Neural crest cell (in vitro differentiated cells): ENCODE measurements around the gene DNTTIP2. TPM values are rescaled to one million over a fixed set of nuclear protein-coding genes. Genes with fewer than 3 reads are reported as not detected.
A peak's percentile ranks its signal among the peaks of the same experiment; 100 is the strongest.

Experiments
- DNase-seq: peaks from one replicate; pipeline ENCODE4 v3.0.0; 2021; ENCODE audit warnings: low read depth, mixed read lengths, low spot score
- H3K27ac Mint-ChIP-seq: one replicate; pipeline ENCODE4 v1.8.0; 2021; ENCODE audit warnings: mild to moderate bottlenecking, mixed read lengths; ENCODE audit not compliant: unreplicated experiment
- H3K27me3 Mint-ChIP-seq: 2 replicates; pipeline ENCODE4 v1.8.0; 2021; ENCODE audit warnings: low read depth, mild to moderate bottlenecking, mixed read lengths
- H3K36me3 Mint-ChIP-seq: 2 replicates; pipeline ENCODE4 v1.8.0; 2021; ENCODE audit warnings: low read depth, mild to moderate bottlenecking, mixed read lengths
- H3K4me1 Mint-ChIP-seq: 2 replicates; pipeline ENCODE4 v1.8.0; 2021; ENCODE audit warnings: mixed read lengths
- H3K4me3 Mint-ChIP-seq: one replicate; pipeline ENCODE4 v1.8.0; 2021; ENCODE audit warnings: mild to moderate bottlenecking, mixed read lengths
- H3K9me3 Mint-ChIP-seq: 2 replicates; pipeline ENCODE4 v1.8.0; 2021; ENCODE audit warnings: mixed read lengths
- microRNA-seq: library from miRNA; unstranded; fragments of <30 nt; microRNA quantifications from one replicate; pipeline ENCODE4, GENCODE V29; 2020
- total RNA-seq: library from RNA; stranded (reverse); gene quantifications from 2 replicates; pipeline ENCODE4 v1.2.1, GENCODE V29; 2021
- TF ChIP-seq, protein P1 (sequence below): fragments of 200-600 bp; sonication (generic); conservative IDR thresholded peaks from 2 replicates; pipeline ENCODE4 v1.5.0; 2021; ENCODE audit warnings: antibody characterized with exemption, mild to moderate bottlenecking

Gene DNTTIP2
- total RNA-seq, 1 donor from 2014 or later: 65.0 TPM

GRCh38 chr1:93820554-93821422 is 58.2 kb downstream of the DNTTIP2 start:
- Mint-ChIP-seq H3K27me3 (no peaks in the 10 kb centered on the region), H3K4me3 (no peak overlapping the region), H3K4me1 (peaks cover 39% of the 10 kb centered on the region), H3K9me3 (peaks cover 2% of the 10 kb centered on the region), H3K36me3 (no peaks in the 10 kb centered on the region), H3K27ac (no peak overlapping the region)
- no peak for DNase-seq
- TF ChIP-seq, protein P1, sequence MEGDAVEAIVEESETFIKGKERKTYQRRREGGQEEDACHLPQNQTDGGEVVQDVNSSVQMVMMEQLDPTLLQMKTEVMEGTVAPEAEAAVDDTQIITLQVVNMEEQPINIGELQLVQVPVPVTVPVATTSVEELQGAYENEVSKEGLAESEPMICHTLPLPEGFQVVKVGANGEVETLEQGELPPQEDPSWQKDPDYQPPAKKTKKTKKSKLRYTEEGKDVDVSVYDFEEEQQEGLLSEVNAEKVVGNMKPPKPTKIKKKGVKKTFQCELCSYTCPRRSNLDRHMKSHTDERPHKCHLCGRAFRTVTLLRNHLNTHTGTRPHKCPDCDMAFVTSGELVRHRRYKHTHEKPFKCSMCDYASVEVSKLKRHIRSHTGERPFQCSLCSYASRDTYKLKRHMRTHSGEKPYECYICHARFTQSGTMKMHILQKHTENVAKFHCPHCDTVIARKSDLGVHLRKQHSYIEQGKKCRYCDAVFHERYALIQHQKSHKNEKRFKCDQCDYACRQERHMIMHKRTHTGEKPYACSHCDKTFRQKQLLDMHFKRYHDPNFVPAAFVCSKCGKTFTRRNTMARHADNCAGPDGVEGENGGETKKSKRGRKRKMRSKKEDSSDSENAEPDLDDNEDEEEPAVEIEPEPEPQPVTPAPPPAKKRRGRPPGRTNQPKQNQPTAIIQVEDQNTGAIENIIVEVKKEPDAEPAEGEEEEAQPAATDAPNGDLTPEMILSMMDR: no peak

- Mint-ChIP-seq H3K36me3 (no peaks in the 10 kb centered on the region), H3K4me1 (peaks cover 43% of the 10 kb centered on the region), H3K27me3 (no peaks in the 10 kb centered on the region), H3K27ac (peak overlapping the region; percentile 10), H3K4me3 (no peak overlapping the region), H3K9me3 (no peaks in the 10 kb centered on the region)
- DNase-seq: no peak
- TF ChIP-seq, protein P1: no peak
Observed at GRCh38 chr1:93818570-93818959, 60.4 kb downstream of the DNTTIP2 start.

DNA sequence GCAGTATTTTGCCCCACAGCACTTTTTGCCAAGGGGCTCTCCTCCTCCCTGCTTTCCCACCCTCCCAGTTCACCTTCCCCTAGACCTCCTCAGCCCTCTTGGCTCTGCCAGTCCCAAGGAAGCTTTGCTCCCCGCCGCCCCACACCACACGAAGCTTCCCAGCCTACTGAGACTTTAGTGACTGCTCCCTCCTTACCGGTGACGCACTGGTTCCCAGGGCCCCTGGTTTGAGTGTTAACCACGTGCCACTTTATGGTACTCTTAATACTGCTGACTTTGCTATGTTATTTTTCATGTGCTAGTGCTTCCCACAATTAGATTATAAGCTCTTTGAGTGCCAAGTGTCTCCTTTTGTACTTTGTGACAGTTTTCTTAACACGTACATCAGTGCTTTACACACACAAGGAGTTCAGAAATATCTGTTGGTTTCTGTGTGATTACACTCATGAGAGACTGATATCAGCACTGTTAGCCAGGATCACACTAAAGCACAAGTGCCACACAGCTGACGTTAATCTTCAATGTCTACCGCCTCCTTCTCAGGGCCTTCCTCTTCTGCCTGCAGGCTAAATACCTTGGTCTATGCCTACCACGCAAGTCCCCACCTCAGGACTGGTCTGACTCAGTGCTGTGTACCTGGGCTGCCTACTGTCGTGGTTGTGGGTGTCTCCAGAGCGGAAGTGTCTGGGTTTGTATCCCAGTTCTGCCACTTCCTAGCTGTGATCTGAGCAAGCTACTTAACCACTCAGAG is 61.0 kb downstream of the DNTTIP2 start:
- Mint-ChIP-seq H3K27me3 (no peaks in the 10 kb centered on the region), H3K4me1 (peaks cover 49% of the 10 kb centered on the region), H3K36me3 (peaks cover under 1% of the 10 kb centered on the region), H3K27ac (peak overlapping the region; percentile 10), H3K4me3 (no peak overlapping the region), H3K9me3 (no peaks in the 10 kb centered on the region)
- no peak for DNase-seq
- TF ChIP-seq, protein P1: no peak

DNA sequence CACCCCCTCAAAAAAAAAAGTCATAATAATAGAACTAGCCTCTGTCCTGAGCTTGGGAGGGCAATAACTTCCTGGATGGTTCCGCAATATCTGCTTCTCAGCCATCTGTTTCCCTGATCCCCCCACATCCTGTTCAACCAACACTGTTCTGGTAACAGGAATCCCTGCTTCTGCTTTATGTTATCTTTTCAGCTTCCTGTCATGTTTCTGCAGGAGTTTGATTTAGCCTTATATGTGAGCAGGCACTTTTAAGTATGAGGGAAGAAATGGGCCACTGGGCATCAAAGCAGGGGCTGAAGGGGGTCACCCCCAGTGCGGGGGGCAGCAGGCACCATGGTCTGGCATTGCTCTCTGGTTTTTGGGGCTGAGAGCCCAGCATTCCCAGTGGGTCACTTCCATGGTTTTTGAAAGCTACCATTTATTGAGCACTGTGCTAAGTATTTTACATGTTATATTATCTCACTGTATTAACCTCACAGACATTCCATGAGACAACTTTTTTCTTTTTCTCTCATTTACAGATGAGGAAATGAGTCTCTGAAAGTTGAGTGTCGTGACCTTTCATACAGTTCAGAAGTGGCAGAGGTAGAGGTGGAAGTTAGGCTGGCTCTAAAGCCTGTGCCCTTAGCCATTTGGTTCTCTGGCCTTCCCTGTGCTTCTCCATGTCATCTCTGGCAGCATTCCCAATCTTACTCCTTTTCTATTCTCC is 61.9 kb downstream of the DNTTIP2 start:
- H3K36me3 Mint-ChIP-seq: peaks cover 7% of the 10 kb centered on the region
- H3K27me3 Mint-ChIP-seq: no peaks in the 10 kb centered on the region
- H3K9me3 Mint-ChIP-seq: peaks cover 2% of the 10 kb centered on the region
- no peak for DNase-seq
- H3K27ac Mint-ChIP-seq: peak overlapping the region; percentile 59
- no peak overlapping the region for H3K4me3 Mint-ChIP-seq
- H3K4me1 Mint-ChIP-seq: peaks cover 57% of the 10 kb centered on the region
- TF ChIP-seq, protein P1: no peak

Small RNA genes within 50 kb of the gene (microRNA-seq; reads per million reads assigned to microRNA genes)
- 751 reads per million, percentile 78 among the genes with 10 or more reads in this experiment for gene MIR760

Other genes with a start within 250 kb of the DNTTIP2 start
- 38.5 and 41.6 TPM in 2 replicates for gene BCAR3, start 197.4 kb downstream of the DNTTIP2 start, total RNA-seq
- 12.8 and 13.0 TPM in 2 replicates for gene GCLM, start 30.2 kb upstream of the DNTTIP2 start, total RNA-seq
- gene ABCA4, start 241.9 kb upstream of the DNTTIP2 start, total RNA-seq: 0.14 and 0.45 TPM in 2 replicates